HL-60 (cell line): ENCODE results near the gene XRRA1.

Experiments
- CTCF ChIP-seq: IDR thresholded peaks from one replicate; pipeline ENCODE4 v1.5.1; 2011; ENCODE audit warnings: low read length, control low read depth, inconsistent platforms; ENCODE audit not compliant: insufficient read depth
- GABPA ChIP-seq: IDR thresholded peaks from 2 replicates; pipeline ENCODE4 v1.6.1; 2012; ENCODE audit warnings: low read depth
- POLR2AphosphoS5 ChIP-seq: IDR thresholded peaks from 2 replicates; pipeline ENCODE4 v1.6.1; 2012; ENCODE audit warnings: low read depth
- REST ChIP-seq: IDR thresholded peaks from 2 replicates; pipeline ENCODE4 v1.6.1; 2012; ENCODE audit warnings: low read depth; ENCODE audit not compliant: insufficient replicate concordance
- SPI1 ChIP-seq: IDR thresholded peaks from 2 replicates; pipeline ENCODE4 v1.6.1; 2012; ENCODE audit warnings: low read depth, mild to moderate bottlenecking, borderline replicate concordance

GRCh38 chr11:74905326-74905725, 43.6 kb downstream of the XRRA1 start:
- TF ChIP-seq CTCF (no peak), POLR2AphosphoS5 (no peak), REST (no peak), SPI1 (no peak), GABPA (no peak)
